Transverse colon (tissue), 4 donors: Measurements from ENCODE around the gene HECTD1. TPM values are rescaled to one million over a fixed set of nuclear protein-coding genes. Genes with fewer than 3 reads are reported as not detected.

Experiments used
- DNase-seq: peaks from one replicate; pipeline ENCODE4 v3.0.0-alpha.2; 2019
- H3K27ac ChIP-seq, 4 donors: fragments of 200-600 bp; sonication (generic); 2 replicates each; pipeline ENCODE4 v1.5.1; 2016 to 2018; ENCODE audit warnings: inconsistent platforms in 4 of 4
- H3K27me3 ChIP-seq: fragments of 200-600 bp; sonication (generic); 2 replicates; pipeline ENCODE4 v1.5.1; 2017; ENCODE audit warnings: inconsistent platforms
- H3K36me3 ChIP-seq, 4 donors: fragments of 200-600 bp; sonication (generic); 2 replicates each; pipeline ENCODE4 v1.5.1; 2017 to 2019; ENCODE audit warnings: inconsistent platforms in 4 of 4
- H3K4me1 ChIP-seq, 4 donors: fragments of 200-600 bp; sonication (generic); 2 replicates each; pipeline ENCODE4 v1.5.1; 2017 to 2020; ENCODE audit warnings: inconsistent platforms in 4 of 4
- H3K4me3 ChIP-seq, 4 donors: fragments of 200-600 bp; sonication (generic); 1 replicate in 1 of 4; 2 replicates in 3 of 4; pipeline versions ENCODE4 v1.5.1 to v1.6.1; 2017 to 2019; ENCODE audit warnings: inconsistent platforms in 4 of 4
- H3K9me3 ChIP-seq, 2 donors: fragments of 200-600 bp; sonication (generic); 2 replicates each; pipeline ENCODE4 v1.5.1; 2017 to 2019; ENCODE audit warnings: inconsistent platforms in 2 of 2
- EP300 ChIP-seq: sonication (generic); formaldehyde crosslinking; IDR thresholded peaks from one replicate; pipeline ENCODE4 v1.6.1; 2017; ENCODE audit warnings: antibody characterized with exemption, low read depth
- POLR2A ChIP-seq: fragments of 450-650 bp; IDR thresholded peaks from one replicate; pipeline ENCODE4 v1.6.1; 2016; ENCODE audit warnings: antibody characterized with exemption, mild to moderate bottlenecking, moderate library complexity
- POLR2AphosphoS5 ChIP-seq, 3 donors: sonication (generic); formaldehyde crosslinking; IDR thresholded peaks; one replicate each; pipeline ENCODE4 v1.6.1; 2016; ENCODE audit warnings: antibody characterized with exemption in 3 of 3
- WGBS, 2 donors: methylation state at CpG; one replicate each; pipeline ENCODE4 v1.1.5; 2018; ENCODE audit warnings: low coverage in 1 of 2; 5-methylcytosine and 5-hydroxymethylcytosine counted together
- in situ Hi-C, 4 donors: fragments of 200-750 bp; cut with MboI; loops; one replicate each; pipeline versions ENCODE4 v1.15.0 to v1.15.1; 2017; ENCODE audit warnings: low sequenced_read_pairs in 3 of 4, low pct_ligation_motif_present in 1 of 4, low pct_unique_long_range_greater_than_20kb in 1 of 4
- intact Hi-C: fragments of 100-400 bp; cut with DNase I; formaldehyde crosslinking; loops from one replicate; pipeline ENCODE4 v1.15.1; 2023; ENCODE audit warnings: low total_unique reads
- total RNA-seq, 4 donors: library from RNA; depleted of rRNA; stranded (reverse); fragments of >200 nt; gene quantifications; one replicate each; pipeline ENCODE4 v1.1.0, GENCODE V29; 2016
- TF ChIP-seq, protein P1 (sequence below), 5 experiments: fragments of 200-600 bp in 3 of 5; fragments of 450-650 bp in 2 of 5; sonication (generic) in 3 of 5; IDR thresholded peaks; 1 replicate in 2 of 5; 2 replicates in 3 of 5; pipeline ENCODE4 v1.5.1; 2016 to 2017; ENCODE audit warnings: antibody characterized with exemption in 5 of 5, inconsistent platforms in 3 of 5, mild to moderate bottlenecking in 2 of 5, moderate library complexity in 1 of 5

The HECTD1 gene
- total RNA-seq, 4 donors from 2014 or later, result 111 to 237 (median 154) TPM

DNA sequence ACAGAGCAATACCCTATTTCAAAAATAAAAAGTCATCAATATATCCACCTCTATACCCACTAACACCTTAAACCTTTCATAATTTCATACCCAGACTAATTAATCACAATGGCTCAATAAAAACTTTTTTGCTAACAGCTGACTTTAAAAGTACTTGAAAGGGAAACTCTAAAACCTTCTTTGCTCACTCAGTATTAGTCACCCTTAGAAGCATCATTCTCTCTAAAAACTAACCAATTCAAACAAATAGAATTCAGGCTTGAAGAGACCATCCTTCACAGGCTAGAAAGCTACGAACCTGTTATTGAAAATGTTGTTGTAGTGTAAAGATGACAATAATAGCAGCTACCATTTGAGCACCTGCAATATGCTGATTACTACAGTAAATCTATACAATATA, 37.2 kb downstream of the HECTD1 start:
- 95 to 100% methylated on average over 1 of the region's 1 CpG for WGBS, 2 donors
- H3K27me3 ChIP-seq, result no peaks in the 10 kb centered on the region
- intact Hi-C loops (no loop called here), in situ Hi-C loops (loop anchor here in 3 of 4 donors (25.0 kb wide), 1 partner anchor 192 kb away; no protein-coding TSS in a partner anchor)
- H3K9me3 ChIP-seq, result no peaks in the 10 kb centered on the region
- H3K4me1 ChIP-seq, result peaks cover 0 to 10% (median 0%) of the 10 kb centered on the region in 4 donors
- no peak overlapping the region for H3K27ac ChIP-seq
- H3K36me3 ChIP-seq, result peaks cover 0 to 91% (median 34%) of the 10 kb centered on the region in 4 donors
- H3K4me3 ChIP-seq, result no peak overlapping the region
- TF ChIP-seq, protein P1, sequence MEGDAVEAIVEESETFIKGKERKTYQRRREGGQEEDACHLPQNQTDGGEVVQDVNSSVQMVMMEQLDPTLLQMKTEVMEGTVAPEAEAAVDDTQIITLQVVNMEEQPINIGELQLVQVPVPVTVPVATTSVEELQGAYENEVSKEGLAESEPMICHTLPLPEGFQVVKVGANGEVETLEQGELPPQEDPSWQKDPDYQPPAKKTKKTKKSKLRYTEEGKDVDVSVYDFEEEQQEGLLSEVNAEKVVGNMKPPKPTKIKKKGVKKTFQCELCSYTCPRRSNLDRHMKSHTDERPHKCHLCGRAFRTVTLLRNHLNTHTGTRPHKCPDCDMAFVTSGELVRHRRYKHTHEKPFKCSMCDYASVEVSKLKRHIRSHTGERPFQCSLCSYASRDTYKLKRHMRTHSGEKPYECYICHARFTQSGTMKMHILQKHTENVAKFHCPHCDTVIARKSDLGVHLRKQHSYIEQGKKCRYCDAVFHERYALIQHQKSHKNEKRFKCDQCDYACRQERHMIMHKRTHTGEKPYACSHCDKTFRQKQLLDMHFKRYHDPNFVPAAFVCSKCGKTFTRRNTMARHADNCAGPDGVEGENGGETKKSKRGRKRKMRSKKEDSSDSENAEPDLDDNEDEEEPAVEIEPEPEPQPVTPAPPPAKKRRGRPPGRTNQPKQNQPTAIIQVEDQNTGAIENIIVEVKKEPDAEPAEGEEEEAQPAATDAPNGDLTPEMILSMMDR (IDR thresholded peaks at IDR 0.05), result no peak
- TF ChIP-seq POLR2A, result no peak
- no peak for TF ChIP-seq POLR2AphosphoS5 (IDR thresholded peaks at IDR 0.05)
- TF ChIP-seq EP300, result no peak
- no peak for DNase-seq

DNA sequence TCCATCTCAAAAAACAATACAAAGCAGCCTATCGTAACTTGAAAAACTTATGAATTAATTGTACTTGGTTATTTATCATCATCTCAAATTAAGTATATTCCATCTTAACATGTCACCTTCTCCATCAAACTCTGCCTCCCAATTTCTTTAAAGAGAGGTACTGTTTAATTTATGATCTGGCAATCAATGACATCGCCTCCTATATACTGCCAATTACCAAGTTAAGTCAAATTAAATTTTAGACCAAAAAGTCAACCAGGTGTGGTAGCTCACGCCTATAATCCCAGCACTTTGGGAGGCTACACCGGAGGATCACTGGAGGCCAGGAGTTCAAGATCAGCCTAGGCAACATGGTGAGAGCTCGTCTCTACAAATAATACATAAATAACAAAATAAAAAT, 37.7 kb downstream of the HECTD1 start:
- no peaks in the 10 kb centered on the region for H3K27me3 ChIP-seq
- intact Hi-C loops, result no loop called here
- peaks cover 0 to 15% (median 0%) of the 10 kb centered on the region in 4 donors for H3K4me1 ChIP-seq
- no peak overlapping the region for H3K4me3 ChIP-seq
- H3K36me3 ChIP-seq, result peaks cover 0 to 87% (median 32%) of the 10 kb centered on the region in 4 donors
- in situ Hi-C loops, result loop anchor here in 3 of 4 donors (25.0 kb wide), 1 partner anchor 192 kb away; no protein-coding TSS in a partner anchor
- TF ChIP-seq, protein P1 (IDR thresholded peaks at IDR 0.05), result no peak
- TF ChIP-seq POLR2A (no peak), EP300 (no peak), POLR2AphosphoS5 (IDR thresholded peaks at IDR 0.05) (no peak)
- no peaks in the 10 kb centered on the region for H3K9me3 ChIP-seq
- H3K27ac ChIP-seq, result no peak overlapping the region
- DNase-seq, result no peak
- WGBS, 2 donors, result 98 to 100% methylated on average over 4 to 5 of the region's 5 CpGs

DNA sequence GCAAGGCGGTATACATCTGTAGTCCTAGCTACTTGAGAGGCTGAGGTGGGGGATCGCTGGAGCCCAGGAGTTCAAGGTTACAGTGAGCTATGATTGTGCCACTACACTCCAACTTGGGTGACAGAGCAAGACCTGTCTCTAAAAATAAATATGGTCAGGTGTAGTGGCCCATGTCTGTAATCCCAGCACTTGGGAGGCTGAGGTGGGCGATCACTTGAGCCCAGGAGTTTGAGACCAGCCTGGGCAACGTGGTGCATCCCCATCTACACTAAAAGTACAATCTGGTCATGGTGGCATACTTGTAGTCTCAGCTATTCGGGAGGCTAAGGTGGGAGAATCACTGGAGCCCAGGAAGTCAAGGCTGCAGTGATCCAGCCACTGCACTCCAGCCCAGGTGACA, 40.6 kb downstream of the HECTD1 start:
- 97% methylated on average over 5 of the region's 5 CpGs; no CpG with 5 or more reads in 1 of the 2 donors for WGBS, 2 donors
- in situ Hi-C loops (loop anchor here in 3 of 4 donors (25.0 kb wide), 1 partner anchor 195 kb away; no protein-coding TSS in a partner anchor), intact Hi-C loops (no loop called here)
- Histone ChIP-seq H3K36me3 (peaks cover 0 to 79% (median 28%) of the 10 kb centered on the region in 4 donors), H3K27me3 (no peaks in the 10 kb centered on the region), H3K9me3 (no peaks in the 10 kb centered on the region), H3K27ac (peak overlapping the region in 1 of 4 donors; percentile 63), H3K4me3 (no peak overlapping the region), H3K4me1 (peaks cover 0 to 20% (median 3%) of the 10 kb centered on the region in 4 donors)
- TF ChIP-seq, protein P1 (IDR thresholded peaks at IDR 0.05), result no peak
- TF ChIP-seq EP300, result no peak
- no peak for TF ChIP-seq POLR2A
- DNase-seq, result no peak

DNA sequence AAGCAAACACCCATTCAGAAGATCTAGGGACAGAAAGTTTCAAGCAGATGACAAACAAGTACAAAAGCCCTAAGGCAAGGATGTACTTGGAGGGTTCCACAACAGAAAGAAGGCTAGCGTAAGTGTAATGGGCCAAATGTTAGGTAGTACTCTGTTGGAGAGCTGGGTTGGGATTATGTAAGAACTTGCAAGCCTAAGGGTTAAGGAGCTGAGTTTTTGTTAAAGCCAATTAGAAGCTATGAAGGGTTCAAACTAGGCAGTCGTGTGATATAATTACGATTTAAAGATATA, 41.4 kb downstream of the HECTD1 start:
- in situ Hi-C loops, result loop anchor here in 3 of 4 donors (25.0 kb wide), 1 partner anchor 196 kb away; no protein-coding TSS in a partner anchor

More for the DNA sequence above, 41.4 kb downstream of the HECTD1 start:
- peaks cover 0 to 79% (median 25%) of the 10 kb centered on the region in 4 donors for H3K36me3 ChIP-seq
- H3K9me3 ChIP-seq, result no peaks in the 10 kb centered on the region
- H3K27ac ChIP-seq, result peak overlapping the region; percentile 63 to 73 (median 66)
- 80 to 88% methylated on average over 3 of the region's 3 CpGs for WGBS, 2 donors
- DNase-seq, result no peak
- intact Hi-C loops, result no loop called here
- H3K4me1 ChIP-seq, result peaks cover 0 to 20% (median 3%) of the 10 kb centered on the region in 4 donors
- no peaks in the 10 kb centered on the region for H3K27me3 ChIP-seq
- H3K4me3 ChIP-seq, result no peak overlapping the region
- TF ChIP-seq POLR2AphosphoS5 (IDR thresholded peaks at IDR 0.05) (no peak), EP300 (no peak), POLR2A (no peak)
- TF ChIP-seq, protein P1 (IDR thresholded peaks at IDR 0.05), result no peak
